Transverse colon (tissue), 4 donors: ENCODE measurements around the gene LGALS4. TPM values are rescaled to one million over a fixed set of nuclear protein-coding genes. Genes with fewer than 3 reads are reported as not detected.

Experiments
- DNase-seq: peaks from one replicate; pipeline ENCODE4 v3.0.0-alpha.2; 2019
- H3K27ac ChIP-seq, 4 donors: fragments of 200-600 bp; sonication (generic); 2 replicates each; pipeline ENCODE4 v1.5.1; 2016 to 2018; ENCODE audit warnings: inconsistent platforms in 4 of 4
- H3K27me3 ChIP-seq: fragments of 200-600 bp; sonication (generic); 2 replicates; pipeline ENCODE4 v1.5.1; 2017; ENCODE audit warnings: inconsistent platforms
- H3K36me3 ChIP-seq, 4 donors: fragments of 200-600 bp; sonication (generic); 2 replicates each; pipeline ENCODE4 v1.5.1; 2017 to 2019; ENCODE audit warnings: inconsistent platforms in 4 of 4
- H3K4me1 ChIP-seq, 4 donors: fragments of 200-600 bp; sonication (generic); 2 replicates each; pipeline ENCODE4 v1.5.1; 2017 to 2020; ENCODE audit warnings: inconsistent platforms in 4 of 4
- H3K4me3 ChIP-seq, 4 donors: fragments of 200-600 bp; sonication (generic); 1 replicate in 1 of 4; 2 replicates in 3 of 4; pipeline versions ENCODE4 v1.5.1 to v1.6.1; 2017 to 2019; ENCODE audit warnings: inconsistent platforms in 4 of 4
- H3K9me3 ChIP-seq, 2 donors: fragments of 200-600 bp; sonication (generic); 2 replicates each; pipeline ENCODE4 v1.5.1; 2017 to 2019; ENCODE audit warnings: inconsistent platforms in 2 of 2
- CTCF ChIP-seq, 5 experiments: fragments of 200-600 bp in 3 of 5; fragments of 450-650 bp in 2 of 5; sonication (generic) in 3 of 5; IDR thresholded peaks; 1 replicate in 2 of 5; 2 replicates in 3 of 5; pipeline ENCODE4 v1.5.1; 2016 to 2017; ENCODE audit warnings: antibody characterized with exemption in 5 of 5, inconsistent platforms in 3 of 5, mild to moderate bottlenecking in 2 of 5, moderate library complexity in 1 of 5
- EP300 ChIP-seq: sonication (generic); formaldehyde crosslinking; IDR thresholded peaks from one replicate; pipeline ENCODE4 v1.6.1; 2017; ENCODE audit warnings: antibody characterized with exemption, low read depth
- POLR2A ChIP-seq: fragments of 450-650 bp; IDR thresholded peaks from one replicate; pipeline ENCODE4 v1.6.1; 2016; ENCODE audit warnings: antibody characterized with exemption, mild to moderate bottlenecking, moderate library complexity
- POLR2AphosphoS5 ChIP-seq, 3 donors: sonication (generic); formaldehyde crosslinking; IDR thresholded peaks; one replicate each; pipeline ENCODE4 v1.6.1; 2016; ENCODE audit warnings: antibody characterized with exemption in 3 of 3
- WGBS, 2 donors: methylation state at CpG; one replicate each; pipeline ENCODE4 v1.1.5; 2018; ENCODE audit warnings: low coverage in 1 of 2; 5-methylcytosine and 5-hydroxymethylcytosine counted together
- in situ Hi-C, 4 donors: fragments of 200-750 bp; cut with MboI; loops; one replicate each; pipeline versions ENCODE4 v1.15.0 to v1.15.1; 2017; ENCODE audit warnings: low sequenced_read_pairs in 3 of 4, low pct_ligation_motif_present in 1 of 4, low pct_unique_long_range_greater_than_20kb in 1 of 4
- intact Hi-C: fragments of 100-400 bp; cut with DNase I; formaldehyde crosslinking; loops from one replicate; pipeline ENCODE4 v1.15.1; 2023; ENCODE audit warnings: low total_unique reads
- total RNA-seq, 4 donors: library from RNA; depleted of rRNA; stranded (reverse); fragments of >200 nt; gene quantifications; one replicate each; pipeline ENCODE4 v1.1.0, GENCODE V29; 2016

The LGALS4 gene
- total RNA-seq, 4 donors from 2014 or later = 1,815 to 4,845 (median 3,695) TPM

GRCh38 chr19:38850976-38851621 lies 38.4 kb upstream of the LGALS4 start:
- H3K27ac ChIP-seq = peak overlapping the region; percentile 98 to 100 (median 100)
- peak; percentile 48 for DNase-seq
- TF ChIP-seq CTCF (IDR thresholded peaks at IDR 0.05) = no peak
- TF ChIP-seq EP300 = no peak
- TF ChIP-seq POLR2AphosphoS5 (IDR thresholded peaks at IDR 0.05) = no peak
- no peak for TF ChIP-seq POLR2A
- H3K36me3 ChIP-seq = peaks cover 0 to 17% (median 6%) of the 10 kb centered on the region in 4 donors
- intact Hi-C loops (no loop called here), in situ Hi-C loops (no loop called here)
- no peaks in the 10 kb centered on the region for H3K9me3 ChIP-seq
- H3K27me3 ChIP-seq = no peaks in the 10 kb centered on the region
- peak overlapping the region; percentile 50 to 90 (median 78) for H3K4me3 ChIP-seq
- WGBS, 2 donors = 1% methylated on average over 40 of the region's 40 CpGs; no CpG with 5 or more reads in 1 of the 2 donors
- H3K4me1 ChIP-seq = peaks cover 16 to 44% (median 31%) of the 10 kb centered on the region in 4 donors

GRCh38 chr19:38850436-38850975 lies 37.8 kb upstream of the LGALS4 start:
- Histone ChIP-seq H3K4me1 (peaks cover 22 to 50% (median 32%) of the 10 kb centered on the region in 4 donors), H3K27ac (peak overlapping the region; percentile 98 to 100 (median 100)), H3K36me3 (peaks cover 0 to 23% (median 9%) of the 10 kb centered on the region in 4 donors), H3K4me3 (peak overlapping the region; percentile 50 to 90 (median 78)), H3K9me3 (no peaks in the 10 kb centered on the region), H3K27me3 (no peaks in the 10 kb centered on the region)
- peak; percentile 48 for DNase-seq
- in situ Hi-C loops (no loop called here), intact Hi-C loops (no loop called here)
- WGBS, 2 donors = 0 to 1% methylated on average over 5 to 26 of the region's 26 CpGs
- TF ChIP-seq POLR2A = peak; percentile 97
- no peak for TF ChIP-seq EP300
- peak in 4 of 5 experiments; percentile 23 to 77 (median 50) for TF ChIP-seq CTCF (IDR thresholded peaks at IDR 0.05)
- peak; percentile 97 to 98 (median 98) for TF ChIP-seq POLR2AphosphoS5 (IDR thresholded peaks at IDR 0.05)

- H3K27ac ChIP-seq = peak within 1 kb of the TSS; percentile 99 to 100 (median 100)
- H3K9me3 ChIP-seq = no peaks in the 10 kb centered on the region
- TF ChIP-seq EP300 (no peak), POLR2A (peak; percentile 93), CTCF (IDR thresholded peaks at IDR 0.05) (peak; percentile 8 to 70 (median 44)), POLR2AphosphoS5 (IDR thresholded peaks at IDR 0.05) (peak; percentile 83 to 99 (median 98))
- in situ Hi-C loops = no loop called here
- intact Hi-C loops = no loop called here
- H3K36me3 ChIP-seq = peaks cover 0 to 29% (median 12%) of the 10 kb centered on the region in 4 donors
- H3K4me3 ChIP-seq = peak within 1 kb of the TSS; percentile 72 to 100 (median 93)
- WGBS, 2 donors = 0% methylated on average over 1 to 25 of the region's 50 CpGs
- DNase-seq = peak; percentile 99
- peaks cover 23 to 53% (median 32%) of the 10 kb centered on the region in 4 donors for H3K4me1 ChIP-seq
- H3K27me3 ChIP-seq = no peaks in the 10 kb centered on the region
Observed at GRCh38 chr19:38849860-38850435, 37.2 kb upstream of the LGALS4 start, which contains the start of gene HNRNPL. TSS of gene HNRNPL (minus strand) at chr19:38849986. CDS start at chr19:38849966, 20 bp downstream.
